GM12891 (cell line): Measurements from ENCODE around the gene UGCG.

Experiments
- PAX5 ChIP-seq: IDR thresholded peaks from 2 replicates; pipeline ENCODE4 v1.6.1; 2011; ENCODE audit warnings: low read length, moderate library complexity, mild to moderate bottlenecking; ENCODE audit not compliant: insufficient read depth, severe bottlenecking
- POLR2A ChIP-seq: IDR thresholded peaks from 2 replicates; pipeline ENCODE4 v1.6.1; 2011; ENCODE audit warnings: low read depth, low read length, control low read depth
- POLR2AphosphoS5 ChIP-seq: IDR thresholded peaks from 2 replicates; pipeline ENCODE4 v1.6.1; 2011; ENCODE audit warnings: low read depth, low read length, control low read depth
- TAF1 ChIP-seq: IDR thresholded peaks from 2 replicates; pipeline ENCODE4 v1.6.1; 2011; ENCODE audit warnings: low read depth, low read length, control low read depth

DNA sequence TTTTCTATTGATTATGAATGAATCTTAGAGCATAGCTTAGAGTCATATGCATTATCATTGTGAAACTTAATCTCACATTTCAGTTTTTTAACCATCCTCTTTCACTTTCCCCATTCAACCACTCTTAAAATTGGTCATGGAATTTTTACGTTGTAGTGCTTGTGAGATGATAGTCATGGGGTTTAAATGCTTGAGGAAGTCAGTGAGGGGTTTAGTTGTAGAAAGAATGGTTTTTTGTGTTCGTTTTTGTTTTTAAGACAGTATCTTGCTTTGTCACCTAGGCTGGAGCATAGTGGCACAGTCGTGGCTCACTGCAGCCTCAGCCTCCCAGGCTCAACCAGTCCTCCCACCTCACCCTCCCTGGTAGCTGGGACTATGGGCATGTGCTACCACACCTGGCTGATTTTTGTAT, 19.6 kb downstream of the UGCG start:
- TF ChIP-seq POLR2A (peak; percentile 35; the same call in 1 of the 2 replicates), PAX5 (no peak), POLR2AphosphoS5 (no peak), TAF1 (0 out of 2 replicates have a peak, but pooled peaks have one; percentile 18)
